Liver (tissue), 9 donors: Measurements from ENCODE around the gene IL36B. TPM values are rescaled to one million over a fixed set of nuclear protein-coding genes. Genes with fewer than 3 reads are reported as not detected.

Experiments
- DNase-seq: peaks from one replicate; pipeline ENCODE4 v3.0.0-alpha.2; 2017; ENCODE audit warnings: low spot score
- H3K27ac ChIP-seq, 2 donors: one replicate each; pipeline ENCODE4 v1.7.0; 2013; ENCODE audit warnings: inconsistent platforms in 2 of 2, low read length in 2 of 2, control low read depth in 1 of 2, low read depth in 1 of 2, mild to moderate bottlenecking in 1 of 2
- H3K27me3 ChIP-seq, 4 donors: one replicate each; pipeline versions ENCODE4 v1.6.1 to v1.7.0; 2013; ENCODE audit warnings: low read length in 3 of 4, inconsistent platforms in 1 of 4, mild to moderate bottlenecking in 1 of 4, moderate library complexity in 1 of 4; ENCODE audit not compliant: control insufficient read depth in 4 of 4, insufficient read depth in 4 of 4
- H3K36me3 ChIP-seq, 4 donors: one replicate each; pipeline versions ENCODE4 v1.6.1 to v1.7.0; 2013; ENCODE audit warnings: low read length in 3 of 4, mild to moderate bottlenecking in 3 of 4, low read depth in 1 of 4, moderate library complexity in 1 of 4; ENCODE audit not compliant: control insufficient read depth in 4 of 4, insufficient read depth in 3 of 4
- H3K4me1 ChIP-seq, 4 donors: one replicate each; pipeline versions ENCODE4 v1.6.1 to v1.7.0; 2013; ENCODE audit warnings: low read length in 3 of 4, mild to moderate bottlenecking in 3 of 4, moderate library complexity in 1 of 4; ENCODE audit not compliant: control insufficient read depth in 4 of 4, insufficient read depth in 4 of 4
- H3K4me3 ChIP-seq, 3 donors: one replicate each; pipeline versions ENCODE4 v1.6.1 to v1.7.0; 2013; ENCODE audit warnings: low read length in 3 of 3, control low read depth in 1 of 3, low read depth in 1 of 3, mild to moderate bottlenecking in 1 of 3
- H3K9ac ChIP-seq, 2 donors: one replicate each; pipeline ENCODE4 v1.7.0; 2013; ENCODE audit warnings: low read length in 2 of 2, mild to moderate bottlenecking in 2 of 2, moderate library complexity in 2 of 2, control low read depth in 1 of 2, low read depth in 1 of 2
- H3K9me3 ChIP-seq, 4 donors: one replicate each; pipeline versions ENCODE4 v1.6.1 to v1.7.0; 2013; ENCODE audit warnings: low read length in 3 of 4; ENCODE audit not compliant: control insufficient read depth in 4 of 4
- ATF3 ChIP-seq: IDR thresholded peaks from 2 replicates; pipeline ENCODE4 v1.6.1; 2016; ENCODE audit warnings: antibody characterized with exemption
- CTCF ChIP-seq: fragments of 150-350 bp; IDR thresholded peaks from 2 replicates; pipeline ENCODE4 v1.5.1; 2017; ENCODE audit warnings: improper control_type of control experiment, low read depth, low read length; ENCODE audit not compliant: missing input control
- EGR1 ChIP-seq, 2 donors: IDR thresholded peaks; 2 replicates each; pipeline ENCODE4 v1.6.1; 2016 to 2018; ENCODE audit warnings: antibody characterized with exemption in 2 of 2, low read depth in 2 of 2
- FOXA2 ChIP-seq: IDR thresholded peaks from 2 replicates; pipeline ENCODE4 v1.6.1; 2016; ENCODE audit warnings: antibody characterized with exemption
- GABPA ChIP-seq, 2 donors: IDR thresholded peaks in 1 of 2; conservative IDR thresholded peaks in 1 of 2; 2 replicates each; pipeline ENCODE4 v1.6.1; 2016; ENCODE audit warnings: antibody characterized with exemption in 2 of 2, mild to moderate bottlenecking in 1 of 2, moderate library complexity in 1 of 2
- HNF4A ChIP-seq, 2 donors: conservative IDR thresholded peaks; 2 replicates each; pipeline ENCODE4 v1.6.1; 2016; ENCODE audit warnings: antibody characterized with exemption in 2 of 2, mild to moderate bottlenecking in 2 of 2
- HNF4G ChIP-seq: IDR thresholded peaks from 2 replicates; pipeline ENCODE4 v1.6.1; 2016; ENCODE audit warnings: antibody characterized with exemption
- JUND ChIP-seq, 2 donors: IDR thresholded peaks; 2 replicates each; pipeline ENCODE4 v1.6.1; 2016; ENCODE audit warnings: antibody characterized with exemption in 2 of 2
- MAX ChIP-seq: IDR thresholded peaks from 2 replicates; pipeline ENCODE4 v1.6.1; 2016; ENCODE audit warnings: antibody characterized with exemption
- NR2F2 ChIP-seq: IDR thresholded peaks from 2 replicates; pipeline ENCODE4 v1.6.1; 2016; ENCODE audit warnings: antibody characterized with exemption
- RAD21 ChIP-seq, 2 donors: IDR thresholded peaks; 2 replicates each; pipeline ENCODE4 v1.6.1; 2016; ENCODE audit warnings: antibody characterized with exemption in 2 of 2, mild to moderate bottlenecking in 2 of 2
- REST ChIP-seq: IDR thresholded peaks from 2 replicates; pipeline ENCODE4 v1.6.1; 2016; ENCODE audit warnings: antibody characterized with exemption, mild to moderate bottlenecking
- RXRA ChIP-seq, 2 donors: IDR thresholded peaks; 2 replicates each; pipeline ENCODE4 v1.6.1; 2017 to 2018; ENCODE audit warnings: antibody characterized with exemption in 2 of 2, mild to moderate bottlenecking in 1 of 2
- YY1 ChIP-seq: IDR thresholded peaks from 2 replicates; pipeline ENCODE4 v1.6.1; 2016; ENCODE audit warnings: antibody characterized with exemption, mild to moderate bottlenecking
- ZBTB33 ChIP-seq: IDR thresholded peaks from 2 replicates; pipeline ENCODE4 v1.6.1; 2016; ENCODE audit warnings: antibody characterized with exemption
- WGBS: extraction: QIAGEN DNeasy Blood & Tissue Kit; methylation state at CpG from one replicate; pipeline ENCODE4 v1.1.7; 2013; 5-methylcytosine and 5-hydroxymethylcytosine counted together
- polyA plus RNA-seq, 2 donors: library from polyadenylated mRNA; stranded (reverse) in 1 of 2; unstranded in 1 of 2; fragments of 200-250 nt in 1 of 2; fragments of >200 nt in 1 of 2; fragmentation: Nextera tagmentation in 1 of 2; extraction: Ambion mirVana in 1 of 2; gene quantifications; one replicate each; pipeline versions ENCODE4 v1.2.1 to v1.2.3, GENCODE V29; 2013 to 2015
- total RNA-seq, 2 donors: library from RNA; depleted of rRNA; stranded (reverse); fragments of >200 nt; gene quantifications; one replicate each; pipeline ENCODE4 v1.2.3, GENCODE V29; 2014
- donor health status: healthy.
- donor health status: healthy.
- donor health status: healthy.
- donor health status: healthy.
- donor health status: healthy.

The IL36B gene
- total and polyA plus RNA-seq, 4 donors, result not detected

GRCh38 chr2:112997151-112997550 is 55.5 kb downstream of the IL36B start:
- no peak for DNase-seq
- no peaks in the 10 kb centered on the region for H3K27me3 ChIP-seq
- no peak overlapping the region for H3K27ac ChIP-seq
- TF ChIP-seq MAX, result no peak
- TF ChIP-seq FOXA2, result no peak
- no peak for TF ChIP-seq EGR1 (IDR thresholded peaks at IDR 0.05; ENCODE audit: low read depth in 2 of 2)
- peaks cover 2 to 16% (median 6%) of the 10 kb centered on the region in 4 donors for H3K9me3 ChIP-seq
- WGBS, result 96% methylated on average over 1 of the region's 1 CpG
- H3K4me3 ChIP-seq, result no peak overlapping the region
- no peak overlapping the region for H3K9ac ChIP-seq
- no peaks in the 10 kb centered on the region for H3K36me3 ChIP-seq
- peaks cover 0 to 4% (median 2%) of the 10 kb centered on the region in 4 donors for H3K4me1 ChIP-seq

GRCh38 chr2:112996635-112997034 is 56.0 kb downstream of the IL36B start:
- TF ChIP-seq CTCF (no peak), ZBTB33 (no peak), GABPA (IDR thresholded peaks at IDR 0.05 in 1 of 2, conservative IDR thresholded peaks at IDR 0.05 in 1 of 2) (no peak), JUND (IDR thresholded peaks at IDR 0.05) (no peak), REST (no peak)
- no peaks in the 10 kb centered on the region for H3K36me3 ChIP-seq
- no peak for DNase-seq
- no peaks in the 10 kb centered on the region for H3K27me3 ChIP-seq
- no peak overlapping the region for H3K27ac ChIP-seq
- 72% methylated on average over 6 of the region's 6 CpGs for WGBS
- peaks cover 0 to 4% (median 2%) of the 10 kb centered on the region in 4 donors for H3K4me1 ChIP-seq
- H3K9ac ChIP-seq, result no peak overlapping the region
- peaks cover 3 to 16% (median 6%) of the 10 kb centered on the region in 4 donors for H3K9me3 ChIP-seq
- no peak overlapping the region for H3K4me3 ChIP-seq

- no peak for DNase-seq
- no peak overlapping the region for H3K9ac ChIP-seq
- no peaks in the 10 kb centered on the region for H3K27me3 ChIP-seq
- peaks cover 0 to 4% (median 2%) of the 10 kb centered on the region in 4 donors for H3K4me1 ChIP-seq
- H3K27ac ChIP-seq, result no peak overlapping the region
- WGBS, result 89% methylated on average over 14 of the region's 14 CpGs
- peaks cover 3 to 11% (median 5%) of the 10 kb centered on the region in 4 donors for H3K9me3 ChIP-seq
- H3K36me3 ChIP-seq, result no peaks in the 10 kb centered on the region
- H3K4me3 ChIP-seq, result no peak overlapping the region
- TF ChIP-seq RAD21 (IDR thresholded peaks at IDR 0.05) (no peak), NR2F2 (no peak), ATF3 (no peak), HNF4G (no peak), YY1 (no peak), EGR1 (IDR thresholded peaks at IDR 0.05; ENCODE audit: low read depth in 2 of 2) (no peak), CTCF (no peak), HNF4A (conservative IDR thresholded peaks at IDR 0.05) (no peak), JUND (IDR thresholded peaks at IDR 0.05) (no peak), RXRA (IDR thresholded peaks at IDR 0.05) (no peak)
These were observed 57.2 kb downstream of the IL36B start for GRCh38 chr2:112995346-112995920.
